ENCODE results near the gene AP3D1. TPM values are rescaled to one million over a fixed set of nuclear protein-coding genes. Genes with fewer than 3 reads are reported as not detected.

The AP3D1 gene
- total and polyA plus RNA-seq, 10 donors: 32.8 to 112 (median 96.2) TPM

DNA sequence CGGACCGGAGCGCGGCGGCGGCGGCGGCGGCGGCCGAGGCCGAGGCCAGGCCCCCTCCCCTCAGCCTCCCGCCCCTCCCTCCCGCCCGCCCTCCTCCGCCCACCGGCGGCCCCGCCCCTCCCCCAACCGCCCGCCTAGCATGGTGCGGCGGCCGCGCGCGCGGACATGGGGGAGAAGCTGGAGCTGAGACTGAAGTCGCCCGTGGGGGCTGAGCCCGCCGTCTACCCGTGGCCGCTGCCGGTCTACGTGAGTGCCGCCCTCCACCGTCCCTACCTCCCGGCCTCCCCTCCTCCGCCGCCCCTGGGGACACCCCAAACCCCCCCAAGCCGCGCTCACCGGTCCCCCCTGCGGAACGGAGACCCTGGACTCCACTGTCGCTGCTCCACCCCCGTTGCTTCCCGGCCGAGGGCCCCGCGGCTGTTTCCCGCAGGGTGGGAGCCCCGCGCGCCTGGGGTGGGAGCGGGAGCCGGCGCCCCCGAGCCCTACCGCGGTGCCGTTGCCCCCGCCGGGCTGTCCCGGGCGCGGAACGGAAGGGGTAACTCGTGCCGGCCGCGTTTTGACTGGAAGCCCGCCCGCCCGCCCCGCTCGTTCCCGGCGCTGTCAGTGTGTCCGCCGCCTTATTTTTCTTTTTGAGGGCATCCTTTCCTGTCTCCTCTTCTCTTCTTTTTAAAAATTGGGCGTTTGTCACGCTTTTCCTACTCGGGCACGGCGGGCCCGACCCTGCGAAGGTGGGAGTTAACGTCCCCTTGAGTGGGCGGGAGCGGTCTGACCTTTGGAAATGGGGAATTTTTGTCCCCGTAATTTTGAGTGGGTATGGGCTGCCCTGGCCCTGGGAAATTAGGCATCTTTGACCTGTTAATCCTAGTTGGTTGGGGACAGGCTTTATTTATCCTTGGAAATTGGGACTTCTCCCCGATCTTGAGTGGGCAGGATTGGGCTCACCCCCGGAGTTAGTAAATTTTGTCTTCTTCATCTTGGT is 12.9 kb upstream of the AP3D1 start:
- TF ChIP-seq POLR2A (IDR thresholded peaks at IDR 0.05) (no peak), POLR2AphosphoS5 (IDR thresholded peaks at IDR 0.05) (no peak)
- TF ChIP-seq, protein P1, sequence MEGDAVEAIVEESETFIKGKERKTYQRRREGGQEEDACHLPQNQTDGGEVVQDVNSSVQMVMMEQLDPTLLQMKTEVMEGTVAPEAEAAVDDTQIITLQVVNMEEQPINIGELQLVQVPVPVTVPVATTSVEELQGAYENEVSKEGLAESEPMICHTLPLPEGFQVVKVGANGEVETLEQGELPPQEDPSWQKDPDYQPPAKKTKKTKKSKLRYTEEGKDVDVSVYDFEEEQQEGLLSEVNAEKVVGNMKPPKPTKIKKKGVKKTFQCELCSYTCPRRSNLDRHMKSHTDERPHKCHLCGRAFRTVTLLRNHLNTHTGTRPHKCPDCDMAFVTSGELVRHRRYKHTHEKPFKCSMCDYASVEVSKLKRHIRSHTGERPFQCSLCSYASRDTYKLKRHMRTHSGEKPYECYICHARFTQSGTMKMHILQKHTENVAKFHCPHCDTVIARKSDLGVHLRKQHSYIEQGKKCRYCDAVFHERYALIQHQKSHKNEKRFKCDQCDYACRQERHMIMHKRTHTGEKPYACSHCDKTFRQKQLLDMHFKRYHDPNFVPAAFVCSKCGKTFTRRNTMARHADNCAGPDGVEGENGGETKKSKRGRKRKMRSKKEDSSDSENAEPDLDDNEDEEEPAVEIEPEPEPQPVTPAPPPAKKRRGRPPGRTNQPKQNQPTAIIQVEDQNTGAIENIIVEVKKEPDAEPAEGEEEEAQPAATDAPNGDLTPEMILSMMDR (IDR thresholded peaks at IDR 0.05 in 8 of 11, conservative IDR thresholded peaks at IDR 0.05 in 3 of 11): no peak
- peak overlapping the region; percentile 85 to 99 (median 93) for H3K4me3 ChIP-seq
- peaks cover 39 to 65% (median 57%) of the 10 kb centered on the region in 6 donors for H3K4me1 ChIP-seq
- H3K9me3 ChIP-seq: no peaks in the 10 kb centered on the region
- WGBS, 5 donors: 0 to 1% (median 1%) methylated on average over 47 to 91 of the region's 95 CpGs
- intact Hi-C loops (cut with DNase I; ENCODE audit: low total_unique reads): loop anchor here (10.0 kb wide), 1 partner anchor 70 kb away; the partner anchor contains the start of genes PLEKHJ1 and SF3A2
- H3K36me3 ChIP-seq: no peaks in the 10 kb centered on the region
- H3K27me3 ChIP-seq (replicated peaks in 1 of 7): no peaks in the 10 kb centered on the region
- peak overlapping the region; percentile 76 to 97 (median 94) for H3K27ac ChIP-seq
- DNase-seq: peak; percentile 93

DNA sequence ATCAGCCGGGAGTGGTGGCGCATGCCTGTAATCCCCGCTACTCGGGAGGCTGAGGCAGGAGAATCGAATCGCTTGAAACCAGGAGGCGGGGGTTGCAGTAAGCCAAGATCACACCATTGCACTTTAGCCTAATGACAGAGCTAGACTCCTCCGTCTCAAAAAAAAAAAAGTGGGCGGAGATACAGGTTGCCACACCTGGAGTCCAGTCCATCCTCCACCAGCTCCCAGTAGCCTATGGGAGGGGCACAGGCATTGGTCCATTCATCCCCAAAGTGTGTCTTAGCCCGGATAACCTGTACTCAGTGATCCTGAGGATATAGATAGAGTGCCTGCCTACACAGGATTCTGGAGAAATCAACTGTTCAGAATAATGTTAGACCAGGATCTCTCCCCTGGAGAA is 9.0 kb upstream of the AP3D1 start:
- 92 to 96% (median 94%) methylated on average over 10 of the region's 10 CpGs for WGBS, 5 donors
- intact Hi-C loops (cut with DNase I; ENCODE audit: low total_unique reads): loop anchor here (10.0 kb wide), 1 partner anchor 74 kb away; the partner anchor contains the start of genes PLEKHJ1 and SF3A2
- H3K27ac ChIP-seq: no peak overlapping the region
- no peaks in the 10 kb centered on the region for H3K36me3 ChIP-seq
- no peak for DNase-seq
- H3K4me3 ChIP-seq: no peak overlapping the region
- TF ChIP-seq POLR2AphosphoS5 (IDR thresholded peaks at IDR 0.05): no peak
- no peak for TF ChIP-seq POLR2A (IDR thresholded peaks at IDR 0.05)
- TF ChIP-seq, protein P1 (IDR thresholded peaks at IDR 0.05 in 8 of 11, conservative IDR thresholded peaks at IDR 0.05 in 3 of 11): no peak
- no peaks in the 10 kb centered on the region for H3K9me3 ChIP-seq
- no peaks in the 10 kb centered on the region for H3K27me3 ChIP-seq (replicated peaks in 1 of 7)
- H3K4me1 ChIP-seq: peaks cover 1 to 36% (median 25%) of the 10 kb centered on the region in 6 donors

DNA sequence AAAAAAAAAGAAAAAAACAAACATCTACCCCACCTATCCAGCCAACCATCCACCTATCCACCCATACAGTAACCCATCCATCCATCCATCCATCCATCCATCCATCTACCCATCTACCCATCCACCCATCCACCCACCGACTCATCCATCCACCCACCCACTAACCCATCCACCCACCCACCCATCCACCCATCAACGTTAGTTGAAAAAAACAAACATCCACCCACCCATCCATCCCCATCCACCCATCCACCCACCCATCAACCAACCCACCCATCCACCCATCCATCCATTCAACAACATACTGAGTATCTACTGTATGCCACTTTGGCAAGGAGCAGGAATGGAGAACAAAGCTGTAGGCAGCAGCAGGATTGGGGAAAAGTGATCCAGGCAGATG is 6.1 kb upstream of the AP3D1 start:
- H3K9me3 ChIP-seq: no peaks in the 10 kb centered on the region
- no peak overlapping the region for H3K4me3 ChIP-seq
- 68 to 87% (median 75%) methylated on average over 2 of the region's 2 CpGs for WGBS, 5 donors
- DNase-seq: no peak
- no peaks in the 10 kb centered on the region for H3K36me3 ChIP-seq
- H3K27me3 ChIP-seq (replicated peaks in 1 of 7): no peaks in the 10 kb centered on the region
- intact Hi-C loops (cut with DNase I; ENCODE audit: low total_unique reads): loop anchor here (5.0 kb wide), 1 partner anchor 115 kb away; no protein-coding TSS in a partner anchor
- peaks cover 0 to 19% (median 10%) of the 10 kb centered on the region in 6 donors for H3K4me1 ChIP-seq
- TF ChIP-seq, protein P1 (IDR thresholded peaks at IDR 0.05 in 8 of 11, conservative IDR thresholded peaks at IDR 0.05 in 3 of 11): no peak
- TF ChIP-seq POLR2A (IDR thresholded peaks at IDR 0.05) (no peak), POLR2AphosphoS5 (IDR thresholded peaks at IDR 0.05) (no peak)
- no peak overlapping the region for H3K27ac ChIP-seq

DNA sequence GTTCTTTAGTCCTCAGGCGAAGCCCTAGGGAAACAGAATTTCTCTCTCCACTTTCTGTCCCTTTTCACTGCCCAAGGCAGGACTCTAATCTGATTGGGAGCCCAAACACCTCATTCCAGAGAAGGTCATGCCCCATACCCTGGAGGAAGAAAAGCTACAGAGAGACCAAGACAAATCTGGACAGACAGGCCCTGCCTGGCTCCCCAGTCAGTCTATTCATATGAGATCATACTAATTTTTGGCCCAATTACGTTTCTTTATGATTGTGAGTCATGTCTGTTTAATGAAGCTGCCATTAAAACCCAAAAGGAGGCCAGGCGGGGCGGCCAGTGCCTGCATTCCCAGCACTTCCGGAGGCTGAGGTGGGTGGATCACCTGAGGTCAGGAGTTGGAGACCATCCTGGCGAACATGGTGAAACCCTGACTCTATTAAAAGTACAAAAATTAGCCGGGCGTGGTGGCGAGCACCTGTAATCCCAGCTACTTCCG is 3.3 kb upstream of the AP3D1 start:
- TF ChIP-seq, protein P1 (IDR thresholded peaks at IDR 0.05 in 8 of 11, conservative IDR thresholded peaks at IDR 0.05 in 3 of 11): no peak
- TF ChIP-seq POLR2A (IDR thresholded peaks at IDR 0.05) (no peak), POLR2AphosphoS5 (IDR thresholded peaks at IDR 0.05) (no peak)
- Histone ChIP-seq H3K36me3 (peaks cover 0 to 4% (median 0%) of the 10 kb centered on the region in 6 donors), H3K27me3 (replicated peaks in 1 of 7) (no peaks in the 10 kb centered on the region), H3K27ac (no peak overlapping the region), H3K4me3 (no peak overlapping the region), H3K4me1 (peaks cover 8 to 39% (median 30%) of the 10 kb centered on the region in 6 donors), H3K9me3 (no peaks in the 10 kb centered on the region)
- intact Hi-C loops (cut with DNase I; ENCODE audit: low total_unique reads): loop anchor here (5.0 kb wide), 1 partner anchor 118 kb away; no protein-coding TSS in a partner anchor
- 88 to 93% (median 90%) methylated on average over 10 of the region's 10 CpGs for WGBS, 5 donors
- DNase-seq: no peak

Measured in spleen (tissue), 11 donors.